Effector CD4-positive, alpha-beta T cell (primary cell): ENCODE measurements around the gene DNAJA4.

Source experiments
- DNase-seq: peaks from one replicate; pipeline ENCODE4 v3.0.0-alpha.2; 2020

The DNAJA4 gene

DNA sequence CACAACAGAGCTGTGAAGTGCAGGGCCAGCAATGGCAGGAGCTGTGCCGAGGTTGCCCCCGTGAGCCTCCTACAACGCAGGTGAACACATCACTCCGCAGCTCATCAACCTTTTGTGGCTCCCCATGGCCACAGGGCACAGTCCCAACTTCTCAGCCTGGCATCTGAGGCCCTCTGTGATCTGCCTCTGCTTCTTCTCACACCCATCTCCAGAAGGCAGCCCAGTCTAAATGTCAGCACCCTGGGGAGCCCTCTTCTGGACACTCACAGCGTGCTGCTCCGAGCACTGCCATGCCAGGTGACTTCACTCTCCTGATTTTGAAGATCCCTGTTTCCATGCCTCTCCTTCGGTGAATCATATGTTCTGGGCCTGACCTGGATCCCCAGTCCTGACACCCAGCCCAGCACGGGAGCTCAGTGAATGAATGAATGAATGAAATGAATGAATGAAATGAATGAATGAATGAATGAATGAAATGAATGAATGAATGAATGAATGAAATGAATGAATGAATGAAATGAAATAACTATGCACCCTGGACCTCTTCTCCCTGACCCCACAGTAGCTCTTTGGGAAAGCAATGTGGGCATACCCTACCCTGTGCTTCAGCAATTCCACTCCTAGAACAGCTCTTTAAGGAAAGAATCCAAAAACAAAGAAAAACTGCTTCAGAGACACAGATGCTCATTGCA, 52.9 kb downstream of the DNAJA4 start:
- DNase-seq = no peak

DNA sequence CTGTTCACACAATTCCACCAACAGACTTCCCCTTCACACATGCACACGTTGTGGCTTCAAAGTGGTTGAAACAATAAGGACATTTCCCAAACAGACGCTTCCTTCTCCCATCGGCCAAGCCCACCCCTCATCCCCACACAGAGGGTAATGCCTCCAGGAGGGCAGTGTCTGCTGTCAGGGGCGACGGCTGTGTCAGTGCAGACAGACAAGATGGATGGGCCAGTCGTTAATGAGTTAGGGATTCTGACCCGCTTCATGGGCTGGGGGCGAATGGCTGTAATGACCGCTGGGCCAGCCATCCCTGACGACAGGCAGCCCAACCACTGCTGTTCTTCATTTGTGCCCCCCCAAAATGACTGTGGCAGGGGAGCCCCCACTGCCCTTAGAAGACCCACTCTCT, 55.2 kb downstream of the DNAJA4 start:
- no peak for DNase-seq

DNA sequence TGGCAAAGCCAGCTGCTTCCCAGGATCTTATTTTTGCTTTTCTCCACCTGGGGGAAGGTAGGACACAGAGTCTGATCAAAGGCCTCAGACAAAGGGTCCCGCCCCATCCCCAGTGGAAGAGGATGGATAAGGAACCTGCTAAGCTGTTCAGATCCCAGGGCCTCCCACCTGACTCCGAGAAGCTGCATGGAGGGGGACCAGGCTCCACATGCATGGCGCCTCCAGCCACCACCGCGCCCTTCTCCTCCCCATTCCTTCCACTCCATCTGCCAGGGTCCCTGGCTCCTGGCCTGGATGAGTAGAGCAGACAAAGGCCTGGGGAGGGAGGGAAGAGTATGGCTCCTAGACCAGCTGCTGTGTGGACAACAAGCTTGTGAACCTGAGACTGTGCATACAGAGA, 55.8 kb downstream of the DNAJA4 start:
- DNase-seq = no peak

DNA sequence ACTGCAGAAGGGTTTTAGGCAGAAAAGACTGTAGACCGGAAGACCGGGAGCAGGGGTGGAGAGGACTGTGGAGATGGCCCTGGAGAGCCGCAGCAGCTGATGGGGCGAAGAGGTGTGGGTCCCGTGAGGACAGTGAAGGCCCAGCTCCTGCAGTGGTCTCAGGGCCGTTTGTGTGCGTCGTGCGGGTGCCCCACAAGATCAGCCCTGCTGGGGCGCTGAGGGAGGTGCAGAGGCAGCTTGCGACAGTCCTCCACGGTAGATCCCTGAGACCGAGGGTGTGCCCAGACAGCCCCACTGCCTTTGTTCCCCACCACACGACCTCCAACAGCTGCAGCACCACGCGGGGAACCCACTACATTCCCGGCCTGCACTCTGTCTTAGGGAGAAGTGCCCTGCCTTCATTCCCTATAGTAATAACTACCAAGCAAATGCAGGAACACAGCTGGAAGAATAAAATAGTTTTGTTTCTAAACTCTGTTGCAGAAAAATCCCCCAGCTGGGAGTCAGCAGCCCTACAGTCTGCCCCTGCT, 56.7 kb downstream of the DNAJA4 start:
- no peak for DNase-seq

DNA sequence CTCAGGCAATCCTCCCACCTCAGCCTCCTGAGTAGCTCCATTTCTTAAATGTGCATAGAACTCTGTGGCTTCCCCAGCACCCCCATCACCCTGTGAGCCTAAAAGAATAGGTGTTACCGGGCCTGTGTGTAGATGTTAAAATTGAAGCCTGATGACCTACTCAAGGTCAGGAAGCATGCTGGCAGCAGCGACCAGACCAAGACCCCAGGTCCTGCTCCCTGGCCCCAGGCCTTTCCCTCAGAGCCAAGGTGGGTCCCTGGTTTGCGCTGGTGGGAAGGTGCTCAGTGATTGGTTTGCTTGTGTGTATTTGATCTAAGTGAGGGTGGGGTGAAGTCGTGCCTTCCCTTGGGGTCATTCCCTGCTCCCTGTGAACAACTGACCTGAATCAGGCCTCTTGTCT, 57.4 kb downstream of the DNAJA4 start:
- DNase-seq = no peak

DNA sequence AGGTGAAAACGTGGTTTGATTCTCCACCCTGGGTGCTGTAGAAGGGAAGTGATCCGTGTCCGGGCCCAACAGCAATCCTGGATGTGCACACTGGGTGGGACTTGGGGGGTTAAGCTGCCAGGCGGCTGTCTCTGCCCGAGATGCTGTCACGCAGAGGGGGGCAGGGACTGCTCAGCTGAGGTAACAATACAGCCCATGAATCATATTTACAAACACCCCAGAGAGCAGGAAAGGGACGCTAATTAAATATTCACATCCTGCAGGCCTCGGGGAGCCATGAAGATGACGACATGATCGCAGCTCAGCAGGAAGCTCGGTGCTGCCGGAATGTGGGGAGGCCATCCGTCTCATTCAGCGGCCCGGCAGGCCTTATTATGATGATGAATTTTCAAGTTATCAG, 57.9 kb downstream of the DNAJA4 start:
- no peak for DNase-seq

DNA sequence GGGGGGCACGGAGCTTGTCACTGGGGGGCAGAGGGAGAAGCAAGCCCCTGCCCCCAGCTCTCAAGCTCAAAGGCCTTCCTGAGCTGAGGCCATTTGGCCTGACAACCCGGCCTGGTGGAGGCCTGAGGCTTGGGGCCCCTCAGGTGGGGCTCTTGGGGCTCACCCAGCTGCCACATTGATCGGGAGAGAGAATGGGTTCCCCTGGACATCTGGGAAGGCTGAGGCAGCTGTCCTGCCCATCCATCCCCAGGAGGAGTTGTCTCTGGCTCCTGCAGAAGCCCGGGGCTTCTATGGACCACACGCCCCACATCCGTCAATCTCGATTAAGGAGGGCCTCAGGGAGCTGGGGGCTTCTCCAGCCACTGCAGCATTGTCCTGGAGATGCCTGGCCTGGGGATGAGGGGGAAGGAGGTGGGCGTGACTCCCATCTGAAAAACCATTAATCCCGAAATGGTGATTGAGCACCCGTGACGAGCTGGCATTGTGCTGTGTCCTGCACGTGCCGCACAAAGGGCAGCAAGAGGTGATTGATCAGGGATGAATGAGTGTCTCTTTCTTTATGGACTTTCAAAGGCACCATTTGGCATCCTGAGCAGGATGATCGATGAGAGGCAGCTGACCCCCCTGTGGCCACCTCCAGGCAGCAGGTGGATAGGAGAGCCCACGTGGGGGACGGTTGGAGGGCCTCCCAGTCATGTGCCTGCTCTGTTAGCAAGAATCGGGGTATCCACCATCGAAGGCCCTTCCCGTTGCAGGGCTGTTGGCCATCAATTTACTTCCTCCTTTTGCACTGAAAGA, 58.6 kb downstream of the DNAJA4 start:
- DNase-seq = no peak

DNA sequence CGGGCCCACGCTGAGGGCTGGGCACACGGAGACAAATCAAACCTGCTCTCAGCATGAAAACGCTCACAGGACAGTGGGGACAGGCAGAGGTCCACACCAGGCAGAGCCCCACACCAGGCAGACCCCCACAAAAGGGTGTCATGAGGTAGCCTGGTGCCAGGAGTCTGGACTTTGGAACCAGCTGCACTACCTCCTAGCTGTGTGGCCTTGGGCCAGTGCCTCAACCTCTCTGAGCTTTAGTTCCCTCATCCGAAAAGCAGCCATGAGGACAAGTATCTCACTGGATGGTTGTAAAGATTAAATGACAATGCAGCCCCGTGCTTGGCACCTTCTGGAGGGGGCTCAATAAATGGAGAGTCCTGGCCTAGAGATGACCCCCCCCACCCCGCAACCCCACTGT, 59.3 kb downstream of the DNAJA4 start:
- no peak for DNase-seq

DNA sequence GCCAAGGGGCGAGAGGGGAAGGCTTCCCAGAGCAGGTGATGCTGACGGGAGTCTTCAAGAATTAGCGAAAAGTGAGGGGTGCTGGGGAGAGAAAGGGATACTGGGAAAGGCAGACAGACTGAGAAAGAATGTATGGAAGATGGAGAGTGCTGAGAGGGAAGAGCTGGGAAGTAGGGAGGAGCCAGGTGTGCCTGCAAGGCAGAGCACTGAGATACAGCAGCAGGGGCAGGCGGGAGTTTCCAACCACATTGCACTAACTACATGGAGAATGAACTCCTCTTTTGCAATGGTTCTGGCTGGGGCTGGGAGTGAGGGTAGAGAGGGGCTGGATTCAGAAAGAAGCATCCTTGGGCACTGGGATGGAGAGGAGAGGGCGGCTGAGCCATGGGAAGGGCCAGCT, 59.8 kb downstream of the DNAJA4 start:
- no peak for DNase-seq

DNA sequence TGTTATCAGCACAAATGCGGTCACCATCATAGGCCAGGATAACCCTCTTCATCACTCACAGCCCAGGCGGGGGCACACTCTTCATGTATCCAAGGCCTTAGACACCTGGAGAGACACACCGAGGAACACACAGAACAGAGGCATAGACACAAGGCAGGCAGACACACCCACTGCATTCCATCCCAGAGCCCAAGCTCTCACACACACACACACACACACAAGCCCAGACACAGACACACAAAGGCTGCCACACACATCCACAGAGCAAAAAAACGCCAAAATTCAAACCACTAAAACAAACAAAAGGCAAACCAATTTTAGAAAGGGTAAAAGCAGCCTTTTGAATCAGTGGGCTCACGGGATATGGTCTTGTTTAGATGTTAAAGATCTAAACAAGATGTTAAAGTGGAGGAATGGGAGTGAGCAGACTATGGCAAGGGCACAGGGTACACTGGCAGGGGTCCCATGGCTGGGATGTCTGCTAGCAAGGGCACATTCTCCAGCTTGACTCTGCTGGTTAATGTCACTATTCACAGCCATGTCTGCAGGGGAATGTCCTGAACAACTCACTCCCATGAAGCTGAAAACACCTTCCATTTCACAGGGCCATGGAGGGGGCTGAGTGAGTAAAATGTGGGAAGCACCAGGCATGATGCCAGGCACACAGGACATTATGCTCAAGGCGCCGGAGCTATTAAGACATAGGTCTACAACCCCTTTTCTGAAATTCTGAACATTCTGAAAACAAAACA, 60.9 kb downstream of the DNAJA4 start:
- no peak for DNase-seq

DNA sequence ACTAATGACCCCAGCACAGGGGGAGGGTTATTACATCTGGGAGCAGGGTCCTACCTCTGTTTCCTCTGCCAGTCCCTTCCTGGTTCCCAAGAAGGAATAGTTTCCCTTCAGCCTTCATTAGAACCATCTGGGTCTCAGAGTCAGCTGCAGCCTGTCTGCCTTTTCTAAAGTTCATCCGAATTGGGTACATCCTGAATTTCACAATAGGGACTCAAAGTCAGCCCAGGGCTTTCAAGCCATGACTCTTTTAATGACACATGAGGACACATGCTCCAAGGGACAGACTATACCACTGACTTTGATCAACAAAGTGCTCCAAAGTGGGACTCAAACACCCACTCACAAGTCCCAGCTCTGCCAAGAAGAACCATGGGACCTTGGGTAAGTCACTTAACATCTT, 63.1 kb downstream of the DNAJA4 start:
- no peak for DNase-seq

DNA sequence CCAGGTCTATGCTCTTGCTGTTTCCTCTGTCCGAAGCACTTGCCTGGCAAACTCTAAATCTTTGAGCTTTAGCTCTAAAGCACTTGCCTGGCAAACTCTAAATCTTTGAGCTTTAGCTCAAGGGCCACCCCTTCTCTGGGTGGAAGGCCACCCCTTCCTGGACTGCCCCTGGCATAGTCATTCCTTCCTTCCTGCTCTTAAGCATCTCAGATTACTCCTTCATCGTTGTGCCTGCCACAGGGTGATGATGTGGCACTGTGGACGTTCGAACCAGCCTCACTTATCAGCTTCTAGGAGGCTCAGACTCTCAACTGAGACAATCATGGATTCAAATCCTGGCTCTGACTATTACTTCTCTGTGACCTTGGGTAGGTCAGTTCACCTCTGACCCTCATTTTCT, 65.3 kb downstream of the DNAJA4 start:
- no peak for DNase-seq
